Activated CD4-positive, alpha-beta T cell treated with anti-CD3 and anti-CD28 coated beads, Interleukin-10, Interleukin-2, amounts not matched to agents 100 ng/mL and 50 ng/mL, durations not matched to agents 16 hours and 8 hours (primary cell): ENCODE measurements around the gene STXBP5.

Experiments used
- DNase-seq: peaks from one replicate; pipeline ENCODE4 v3.0.0-alpha.2; 2020

Gene STXBP5

GRCh38 chr6:147384737-147385710 is 180.8 kb downstream of the STXBP5 start:
- peak; percentile 11 for DNase-seq

GRCh38 chr6:147389463-147389862 is 185.2 kb downstream of the STXBP5 start:
- no peak for DNase-seq

GRCh38 chr6:147390909-147391536 is 186.8 kb downstream of the STXBP5 start:
- DNase-seq: no peak

- no peak for DNase-seq
Observed at GRCh38 chr6:147392917-147393625, 188.9 kb downstream of the STXBP5 start.

- no peak for DNase-seq
Observed at GRCh38 chr6:147395158-147395557, 190.9 kb downstream of the STXBP5 start.

- DNase-seq: no peak
Observed at GRCh38 chr6:147397306-147397705, 193.1 kb downstream of the STXBP5 start.

GRCh38 chr6:147400968-147401367 is 196.8 kb downstream of the STXBP5 start:
- no peak for DNase-seq

GRCh38 chr6:147401779-147402178 is 197.6 kb downstream of the STXBP5 start:
- DNase-seq: no peak

- DNase-seq: no peak
Observed at GRCh38 chr6:147406783-147407182, 202.6 kb downstream of the STXBP5 start.

GRCh38 chr6:147407571-147407970 is 203.4 kb downstream of the STXBP5 start:
- DNase-seq: no peak

GRCh38 chr6:147416622-147417021 is 212.4 kb downstream of the STXBP5 start:
- no peak for DNase-seq

GRCh38 chr6:147417954-147418353 is 213.7 kb downstream of the STXBP5 start:
- no peak for DNase-seq

GRCh38 chr6:147418523-147418922 is 214.3 kb downstream of the STXBP5 start:
- DNase-seq: no peak

- DNase-seq: no peak
Observed at GRCh38 chr6:147421903-147422302, 217.7 kb downstream of the STXBP5 start.

GRCh38 chr6:147423111-147423510 is 218.9 kb downstream of the STXBP5 start:
- no peak for DNase-seq

- no peak for DNase-seq
Observed at GRCh38 chr6:147429794-147430193, 225.6 kb downstream of the STXBP5 start.

GRCh38 chr6:147430811-147431210 is 226.6 kb downstream of the STXBP5 start:
- no peak for DNase-seq

- DNase-seq: no peak
Observed at GRCh38 chr6:147434076-147434475, 229.9 kb downstream of the STXBP5 start.

- no peak for DNase-seq
Observed at GRCh38 chr6:147434516-147434915, 230.3 kb downstream of the STXBP5 start.

- no peak for DNase-seq
Observed at GRCh38 chr6:147437615-147438014, 233.4 kb downstream of the STXBP5 start.

- DNase-seq: peak; percentile 12
Observed at GRCh38 chr6:147438758-147439528, 234.7 kb downstream of the STXBP5 start.
